GM20000 (cell line): ENCODE results near the gene EXOC2.

Experiments used
- DNase-seq: peaks from one replicate; pipeline ENCODE4 v3.0.0; 2012; ENCODE audit warnings: low spot score
- CTCF ChIP-seq: IDR thresholded peaks from 2 replicates; pipeline ENCODE4 v1.5.1; 2012; ENCODE audit warnings: mild to moderate bottlenecking, control low read depth; ENCODE audit errors: extremely low read depth, missing control alignments

EXOC2 gene

GRCh38 chr6:684831-685636 is 7.9 kb downstream of the EXOC2 start:
- DNase-seq = peak; percentile 75
- no peak for TF ChIP-seq CTCF

GRCh38 chr6:683742-684440 is 9.0 kb downstream of the EXOC2 start:
- DNase-seq = no peak
- no peak for TF ChIP-seq CTCF

GRCh38 chr6:680666-681340 is 12.1 kb downstream of the EXOC2 start:
- TF ChIP-seq CTCF = no peak
- DNase-seq = no peak

GRCh38 chr6:680251-680650 is 12.7 kb downstream of the EXOC2 start:
- no peak for TF ChIP-seq CTCF
- no peak for DNase-seq

- no peak for TF ChIP-seq CTCF
- DNase-seq = no peak
Observed at GRCh38 chr6:679282-679681, 13.7 kb downstream of the EXOC2 start.

GRCh38 chr6:678520-678919 is 14.4 kb downstream of the EXOC2 start:
- TF ChIP-seq CTCF = no peak
- no peak for DNase-seq

- TF ChIP-seq CTCF = no peak
- DNase-seq = no peak
Observed at GRCh38 chr6:677919-678318, 15.0 kb downstream of the EXOC2 start.
